Tibial nerve (tissue), 4 donors: ENCODE measurements around the gene TNFRSF13B. TPM values are rescaled to one million over a fixed set of nuclear protein-coding genes. Genes with fewer than 3 reads are reported as not detected.

ENCODE experiments used
- DNase-seq, 2 donors: peaks; one replicate each; pipeline ENCODE4 v3.0.0-alpha.2; 2019; ENCODE audit warnings: low spot score in 2 of 2
- H3K27ac ChIP-seq, 4 donors: fragments of 200-600 bp; sonication (generic) in 3 of 4; one replicate each; pipeline ENCODE4 v1.5.1; 2017 to 2019; ENCODE audit warnings: mild to moderate bottlenecking in 1 of 4
- H3K27me3 ChIP-seq, 2 donors: fragments of 200-600 bp; sonication (generic) in 1 of 2; one replicate each; pipeline versions ENCODE4 v1.5.1 to v1.6.0; 2017 to 2019
- H3K36me3 ChIP-seq, 3 donors: fragments of 200-600 bp; sonication (generic); one replicate each; pipeline ENCODE4 v1.5.1; 2018 to 2019
- H3K4me1 ChIP-seq, 4 donors: fragments of 200-600 bp; sonication (generic) in 3 of 4; one replicate each; pipeline ENCODE4 v1.5.1; 2017 to 2019
- H3K4me3 ChIP-seq, 4 donors: fragments of 200-600 bp; sonication (generic) in 3 of 4; one replicate each; pipeline ENCODE4 v1.5.1; 2017 to 2019; ENCODE audit warnings: mild to moderate bottlenecking in 1 of 4, moderate library complexity in 1 of 4
- H3K9me3 ChIP-seq, 4 donors: fragments of 200-600 bp; sonication (generic) in 3 of 4; one replicate each; pipeline ENCODE4 v1.5.1; 2017 to 2019
- EP300 ChIP-seq, 2 donors: sonication (generic); formaldehyde crosslinking; IDR thresholded peaks; one replicate each; pipeline ENCODE4 v1.6.1; 2017; ENCODE audit warnings: antibody characterized with exemption in 2 of 2, mild to moderate bottlenecking in 1 of 2
- POLR2A ChIP-seq, 2 donors: fragments of 450-650 bp; IDR thresholded peaks; one replicate each; pipeline ENCODE4 v1.6.1; 2017; ENCODE audit warnings: antibody characterized with exemption in 2 of 2, mild to moderate bottlenecking in 2 of 2, moderate library complexity in 2 of 2
- WGBS, 2 donors: methylation state at CpG; one replicate each; pipeline ENCODE4 v1.1.5; 2018; 5-methylcytosine and 5-hydroxymethylcytosine counted together
- total RNA-seq, 4 donors: library from RNA; depleted of rRNA; stranded (reverse); fragments of >200 nt; gene quantifications; one replicate each; pipeline ENCODE4 v1.1.0, GENCODE V29; 2016
- TF ChIP-seq, protein P1 (sequence below), 5 experiments: fragments of 200-600 bp in 3 of 5; fragments of 450-650 bp in 2 of 5; sonication (generic) in 3 of 5; IDR thresholded peaks; one replicate each; pipeline ENCODE4 v1.5.1; 2016 to 2019; ENCODE audit warnings: antibody characterized with exemption in 5 of 5, mild to moderate bottlenecking in 3 of 5, moderate library complexity in 2 of 5

TNFRSF13B gene
- total RNA-seq, 4 donors from 2014 or later = not detected

DNA sequence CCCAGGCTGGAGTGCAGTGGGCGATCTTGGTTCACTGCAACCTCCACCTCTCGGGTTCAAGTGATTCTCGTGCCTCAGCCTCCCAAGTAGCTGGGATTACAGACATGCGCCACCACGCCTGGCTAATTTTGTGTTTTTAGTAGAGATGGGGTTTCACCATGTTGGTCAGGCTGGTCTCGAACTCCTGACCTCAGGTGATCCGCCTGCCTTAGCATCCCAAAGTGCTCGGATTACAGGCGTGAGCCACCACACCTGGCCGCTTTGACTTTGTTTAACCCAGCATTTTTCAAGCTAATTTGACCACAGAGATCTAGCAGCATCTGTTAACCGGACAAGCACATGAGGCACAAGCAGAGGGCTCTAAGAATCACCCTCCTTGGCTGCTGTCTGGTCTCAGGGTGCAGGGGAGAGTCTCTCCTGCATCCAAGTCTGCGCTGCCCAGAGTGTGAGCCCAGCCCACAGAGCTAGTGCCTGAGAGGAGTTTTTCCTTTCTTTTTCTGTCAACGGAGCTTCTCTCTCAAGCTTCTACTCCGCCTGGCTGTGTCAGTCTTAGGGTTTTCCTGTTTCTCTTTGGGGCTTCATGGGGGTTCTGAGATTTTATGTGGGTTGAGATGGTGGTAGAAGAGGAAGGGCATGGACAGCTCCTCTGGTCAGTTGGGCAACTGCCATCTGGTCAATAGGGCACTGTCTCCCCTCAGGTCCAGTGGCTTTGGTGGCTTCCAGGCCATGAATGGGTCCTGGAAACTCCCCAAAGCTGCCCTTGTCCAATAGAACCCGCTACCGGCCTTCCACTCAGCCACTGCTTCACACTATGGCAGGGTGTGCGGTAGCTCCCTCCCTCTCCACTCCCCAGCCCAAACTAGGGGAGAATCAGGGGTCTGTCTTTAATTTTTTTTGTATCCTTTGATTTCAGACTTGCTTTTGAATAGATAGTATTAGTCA lies 59.6 kb downstream of the TNFRSF13B start:
- no peak for DNase-seq
- no peak for TF ChIP-seq EP300 (IDR thresholded peaks at IDR 0.05)
- TF ChIP-seq, protein P1, sequence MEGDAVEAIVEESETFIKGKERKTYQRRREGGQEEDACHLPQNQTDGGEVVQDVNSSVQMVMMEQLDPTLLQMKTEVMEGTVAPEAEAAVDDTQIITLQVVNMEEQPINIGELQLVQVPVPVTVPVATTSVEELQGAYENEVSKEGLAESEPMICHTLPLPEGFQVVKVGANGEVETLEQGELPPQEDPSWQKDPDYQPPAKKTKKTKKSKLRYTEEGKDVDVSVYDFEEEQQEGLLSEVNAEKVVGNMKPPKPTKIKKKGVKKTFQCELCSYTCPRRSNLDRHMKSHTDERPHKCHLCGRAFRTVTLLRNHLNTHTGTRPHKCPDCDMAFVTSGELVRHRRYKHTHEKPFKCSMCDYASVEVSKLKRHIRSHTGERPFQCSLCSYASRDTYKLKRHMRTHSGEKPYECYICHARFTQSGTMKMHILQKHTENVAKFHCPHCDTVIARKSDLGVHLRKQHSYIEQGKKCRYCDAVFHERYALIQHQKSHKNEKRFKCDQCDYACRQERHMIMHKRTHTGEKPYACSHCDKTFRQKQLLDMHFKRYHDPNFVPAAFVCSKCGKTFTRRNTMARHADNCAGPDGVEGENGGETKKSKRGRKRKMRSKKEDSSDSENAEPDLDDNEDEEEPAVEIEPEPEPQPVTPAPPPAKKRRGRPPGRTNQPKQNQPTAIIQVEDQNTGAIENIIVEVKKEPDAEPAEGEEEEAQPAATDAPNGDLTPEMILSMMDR (IDR thresholded peaks at IDR 0.05) = no peak
- no peak for TF ChIP-seq POLR2A (IDR thresholded peaks at IDR 0.05)
- H3K27ac ChIP-seq = no peak overlapping the region

DNA sequence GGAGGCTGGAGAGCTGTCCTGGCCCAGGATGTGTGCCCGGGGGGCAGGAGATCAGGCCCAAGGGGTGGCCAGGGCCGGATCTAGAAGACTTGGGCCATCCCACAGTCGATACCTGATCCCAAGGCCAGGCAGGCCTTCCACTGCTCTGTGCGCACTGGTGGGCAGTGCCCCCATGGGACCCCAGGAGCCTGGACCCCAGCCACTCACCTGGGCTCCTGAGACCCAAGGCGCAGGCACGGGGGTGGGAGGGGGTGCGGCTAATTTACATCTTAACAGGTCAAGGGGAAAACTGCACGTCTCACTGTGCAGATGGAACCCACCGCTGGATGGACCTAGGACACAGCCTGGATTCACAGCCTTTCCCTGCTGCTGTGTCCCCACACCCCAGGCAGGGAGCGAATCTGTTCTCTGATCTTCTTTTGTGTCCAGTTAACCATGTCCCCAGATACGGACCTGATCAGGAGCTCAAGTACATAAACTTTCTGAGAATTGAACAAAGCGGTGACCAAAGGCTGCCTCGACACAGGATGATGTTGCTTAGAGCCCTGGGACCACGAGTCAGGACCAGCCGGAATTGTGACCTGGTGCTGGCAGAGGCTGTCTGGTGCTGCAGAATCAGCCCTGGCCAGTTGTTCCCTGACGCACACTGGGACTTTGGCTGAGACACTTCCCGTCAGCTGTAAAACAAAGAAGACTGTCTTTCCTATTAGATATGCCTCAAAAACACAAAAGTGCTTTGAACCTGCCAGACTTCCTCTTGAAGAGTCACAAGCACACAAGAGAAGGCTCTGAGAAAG lies 60.6 kb downstream of the TNFRSF13B start:
- WGBS, 2 donors = 58 to 65% methylated on average over 16 to 17 of the region's 17 CpGs
- Histone ChIP-seq H3K9me3 (no peaks in the 10 kb centered on the region), H3K4me3 (no peak overlapping the region), H3K4me1 (no peaks in the 10 kb centered on the region), H3K36me3 (no peaks in the 10 kb centered on the region), H3K27ac (no peak overlapping the region), H3K27me3 (no peaks in the 10 kb centered on the region)
- DNase-seq = no peak
- TF ChIP-seq, protein P1 (IDR thresholded peaks at IDR 0.05) = no peak
- TF ChIP-seq EP300 (IDR thresholded peaks at IDR 0.05) (no peak), POLR2A (IDR thresholded peaks at IDR 0.05) (no peak)

More for the DNA sequence above, 59.6 kb downstream of the TNFRSF13B start:
- Histone ChIP-seq H3K4me1 (no peaks in the 10 kb centered on the region), H3K36me3 (no peaks in the 10 kb centered on the region), H3K4me3 (no peak overlapping the region), H3K9me3 (no peaks in the 10 kb centered on the region), H3K27me3 (no peaks in the 10 kb centered on the region)
- WGBS, 2 donors = 81% methylated on average over 17 of the region's 17 CpGs

DNA sequence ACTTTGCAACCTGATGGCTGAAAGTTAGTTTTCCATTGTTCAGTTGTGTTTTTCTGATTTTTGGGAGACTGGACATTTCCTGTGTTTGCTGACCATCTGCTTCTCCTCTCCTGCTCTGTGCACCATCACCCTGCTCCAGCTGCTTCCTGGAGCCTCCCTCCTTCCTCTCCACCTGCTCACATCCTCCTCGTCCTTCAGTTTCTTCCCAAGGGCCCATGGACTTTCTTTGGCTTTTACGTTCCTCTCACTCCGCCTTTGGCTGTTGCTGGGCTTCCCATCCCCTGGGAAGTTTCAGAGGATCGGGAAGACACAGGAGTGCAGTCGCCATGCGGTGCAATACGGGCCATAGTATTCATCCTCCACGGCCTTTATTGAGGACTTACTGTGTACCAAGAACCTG lies 61.6 kb downstream of the TNFRSF13B start:
- no peaks in the 10 kb centered on the region for H3K27me3 ChIP-seq
- DNase-seq = no peak
- H3K4me3 ChIP-seq = no peak overlapping the region
- WGBS, 2 donors = 61 to 72% methylated on average over 8 of the region's 8 CpGs
- H3K9me3 ChIP-seq = no peaks in the 10 kb centered on the region
- no peaks in the 10 kb centered on the region for H3K4me1 ChIP-seq
- TF ChIP-seq, protein P1 (IDR thresholded peaks at IDR 0.05) = no peak
- TF ChIP-seq EP300 (IDR thresholded peaks at IDR 0.05) (no peak), POLR2A (IDR thresholded peaks at IDR 0.05) (no peak)
- H3K36me3 ChIP-seq = no peaks in the 10 kb centered on the region
- no peak overlapping the region for H3K27ac ChIP-seq

DNA sequence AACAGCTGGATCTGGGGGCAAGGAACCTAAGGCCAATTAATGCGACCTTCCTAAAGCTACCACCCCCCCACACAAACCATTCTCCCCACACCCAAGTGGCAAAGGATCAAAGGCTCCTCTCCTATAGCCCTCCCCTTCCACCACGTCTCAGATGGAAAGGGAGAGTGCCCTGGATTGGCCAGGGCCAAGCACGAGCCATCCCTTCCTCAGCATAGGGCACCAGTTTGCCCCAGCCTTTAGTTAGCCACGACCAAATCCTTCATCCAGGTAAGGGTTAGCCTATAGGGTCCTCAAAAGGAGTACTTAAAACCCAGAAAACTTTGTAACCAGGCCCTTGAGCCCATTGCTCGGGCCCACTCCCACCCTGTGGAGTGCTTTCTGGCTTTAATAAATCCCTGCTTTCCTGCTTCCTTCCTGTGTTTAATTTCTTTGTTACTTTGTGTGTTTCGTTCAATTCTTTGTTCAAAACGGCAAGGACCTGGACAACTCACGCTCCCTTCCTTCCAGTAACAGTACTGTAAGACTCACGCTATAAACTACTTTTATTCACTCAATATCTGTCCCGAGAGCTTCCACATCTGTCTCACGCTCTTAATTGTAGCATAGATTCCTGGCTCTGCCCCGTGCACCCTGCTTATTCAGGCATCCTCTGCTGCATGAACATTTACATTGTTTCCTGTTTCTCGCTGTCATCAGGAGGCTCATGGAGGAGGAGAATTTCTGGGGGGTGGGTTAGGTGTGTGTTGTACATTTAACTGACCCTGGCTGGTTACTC lies 62.3 kb downstream of the TNFRSF13B start:
- no peaks in the 10 kb centered on the region for H3K36me3 ChIP-seq
- no peaks in the 10 kb centered on the region for H3K27me3 ChIP-seq
- DNase-seq = no peak
- 42 to 51% methylated on average over 13 of the region's 13 CpGs for WGBS, 2 donors
- TF ChIP-seq POLR2A (IDR thresholded peaks at IDR 0.05) = no peak
- TF ChIP-seq, protein P1 (IDR thresholded peaks at IDR 0.05) = no peak
- no peak for TF ChIP-seq EP300 (IDR thresholded peaks at IDR 0.05)
- H3K27ac ChIP-seq = no peak overlapping the region
- no peaks in the 10 kb centered on the region for H3K9me3 ChIP-seq
- H3K4me1 ChIP-seq = no peaks in the 10 kb centered on the region
- no peak overlapping the region for H3K4me3 ChIP-seq
